ENCODE data around the gene GTF2A1L.

The GTF2A1L gene

DNA sequence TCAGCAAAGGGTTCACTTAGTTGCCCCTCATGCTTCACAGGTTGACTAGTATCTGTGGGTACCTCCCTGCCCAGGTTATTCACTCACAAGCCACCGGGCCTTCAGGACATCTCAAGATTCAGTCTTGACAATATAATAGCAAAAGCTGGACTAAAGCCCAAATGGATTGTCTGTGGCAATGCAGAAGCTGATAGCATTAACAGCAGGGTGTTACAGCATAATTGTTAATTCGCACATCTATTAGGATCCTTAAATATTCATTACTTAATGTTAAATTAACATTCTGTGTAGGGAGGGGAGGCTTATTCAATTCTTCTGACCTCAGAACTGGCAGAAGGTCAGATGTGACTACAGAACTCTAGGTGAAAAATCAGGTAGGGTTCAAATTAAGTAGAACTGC lies 20.2 kb upstream of the GTF2A1L start:
- TF ChIP-seq, protein P1, sequence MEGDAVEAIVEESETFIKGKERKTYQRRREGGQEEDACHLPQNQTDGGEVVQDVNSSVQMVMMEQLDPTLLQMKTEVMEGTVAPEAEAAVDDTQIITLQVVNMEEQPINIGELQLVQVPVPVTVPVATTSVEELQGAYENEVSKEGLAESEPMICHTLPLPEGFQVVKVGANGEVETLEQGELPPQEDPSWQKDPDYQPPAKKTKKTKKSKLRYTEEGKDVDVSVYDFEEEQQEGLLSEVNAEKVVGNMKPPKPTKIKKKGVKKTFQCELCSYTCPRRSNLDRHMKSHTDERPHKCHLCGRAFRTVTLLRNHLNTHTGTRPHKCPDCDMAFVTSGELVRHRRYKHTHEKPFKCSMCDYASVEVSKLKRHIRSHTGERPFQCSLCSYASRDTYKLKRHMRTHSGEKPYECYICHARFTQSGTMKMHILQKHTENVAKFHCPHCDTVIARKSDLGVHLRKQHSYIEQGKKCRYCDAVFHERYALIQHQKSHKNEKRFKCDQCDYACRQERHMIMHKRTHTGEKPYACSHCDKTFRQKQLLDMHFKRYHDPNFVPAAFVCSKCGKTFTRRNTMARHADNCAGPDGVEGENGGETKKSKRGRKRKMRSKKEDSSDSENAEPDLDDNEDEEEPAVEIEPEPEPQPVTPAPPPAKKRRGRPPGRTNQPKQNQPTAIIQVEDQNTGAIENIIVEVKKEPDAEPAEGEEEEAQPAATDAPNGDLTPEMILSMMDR (IDR thresholded peaks at IDR 0.05) = no peak

DNA sequence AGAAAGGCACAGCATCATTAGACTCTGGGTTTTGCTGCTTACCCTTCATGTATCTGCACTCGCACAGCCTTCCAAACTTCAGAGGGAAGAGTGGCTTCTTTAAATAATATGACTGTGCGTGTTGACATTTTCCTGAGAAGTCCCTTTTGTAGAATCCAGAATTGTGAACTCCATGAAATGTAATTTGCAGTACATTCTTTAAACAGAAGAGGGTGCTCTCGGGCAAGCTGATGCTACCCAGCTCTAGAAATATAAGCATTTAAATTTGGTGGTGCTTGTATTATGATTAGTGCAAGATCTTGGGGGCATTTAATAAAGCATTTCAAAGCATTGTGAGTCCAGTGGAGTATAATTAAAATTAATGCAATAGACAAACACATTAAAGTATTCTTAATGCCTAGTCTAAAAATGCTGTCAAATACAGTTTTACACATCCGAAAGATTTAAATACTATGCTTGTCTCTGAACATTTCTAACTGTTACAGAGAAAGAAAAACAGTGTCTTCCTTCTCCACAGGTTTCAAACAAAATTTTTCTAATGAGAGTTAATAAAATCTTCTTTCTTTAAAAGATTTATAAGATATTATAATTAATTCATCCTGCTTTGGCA lies 17.3 kb upstream of the GTF2A1L start:
- TF ChIP-seq, protein P1 (IDR thresholded peaks at IDR 0.05) = peak; percentile 58

DNA sequence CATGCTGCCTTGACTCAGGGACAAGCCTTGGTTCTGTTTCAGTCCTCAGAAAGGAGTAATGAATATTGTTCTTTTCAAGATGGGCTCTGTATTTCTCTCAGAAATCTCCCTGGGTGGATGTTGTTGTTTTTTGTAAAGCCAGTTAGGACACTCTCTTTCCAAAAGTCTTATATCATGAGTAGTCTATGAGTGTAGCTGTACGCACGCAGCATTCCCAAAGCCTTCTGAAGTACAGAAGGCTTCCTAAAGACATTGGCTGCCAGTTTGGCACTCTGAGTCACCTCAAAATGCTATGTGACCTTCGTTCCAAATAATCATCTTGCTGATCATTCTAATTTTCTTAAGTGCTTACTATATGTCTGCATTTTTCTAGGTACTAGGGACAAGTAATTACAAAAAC lies 16.7 kb upstream of the GTF2A1L start:
- TF ChIP-seq, protein P1 (IDR thresholded peaks at IDR 0.05) = no peak

DNA sequence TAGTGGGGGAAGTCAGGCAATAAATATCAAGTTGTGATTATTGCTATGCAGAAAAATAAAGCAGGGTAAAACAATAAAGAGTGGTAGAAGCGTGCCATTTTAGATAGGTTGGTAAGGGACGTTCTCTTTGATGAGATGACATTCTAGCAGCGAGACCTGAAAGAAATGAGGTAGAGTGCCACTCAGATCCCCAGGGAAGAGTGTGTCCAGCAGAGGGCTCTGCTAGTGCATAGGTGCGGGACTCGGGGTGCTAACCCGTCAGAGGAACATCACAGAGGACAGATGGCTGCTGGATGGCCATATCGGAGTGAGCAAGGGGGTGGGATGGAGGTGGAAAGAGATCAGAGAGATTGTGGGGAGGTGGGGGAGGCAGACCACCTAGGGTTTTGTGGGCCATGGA lies 16.3 kb upstream of the GTF2A1L start:
- TF ChIP-seq, protein P1 (IDR thresholded peaks at IDR 0.05) = peak; percentile 38; the same call in 1 of the 2 replicates

DNA sequence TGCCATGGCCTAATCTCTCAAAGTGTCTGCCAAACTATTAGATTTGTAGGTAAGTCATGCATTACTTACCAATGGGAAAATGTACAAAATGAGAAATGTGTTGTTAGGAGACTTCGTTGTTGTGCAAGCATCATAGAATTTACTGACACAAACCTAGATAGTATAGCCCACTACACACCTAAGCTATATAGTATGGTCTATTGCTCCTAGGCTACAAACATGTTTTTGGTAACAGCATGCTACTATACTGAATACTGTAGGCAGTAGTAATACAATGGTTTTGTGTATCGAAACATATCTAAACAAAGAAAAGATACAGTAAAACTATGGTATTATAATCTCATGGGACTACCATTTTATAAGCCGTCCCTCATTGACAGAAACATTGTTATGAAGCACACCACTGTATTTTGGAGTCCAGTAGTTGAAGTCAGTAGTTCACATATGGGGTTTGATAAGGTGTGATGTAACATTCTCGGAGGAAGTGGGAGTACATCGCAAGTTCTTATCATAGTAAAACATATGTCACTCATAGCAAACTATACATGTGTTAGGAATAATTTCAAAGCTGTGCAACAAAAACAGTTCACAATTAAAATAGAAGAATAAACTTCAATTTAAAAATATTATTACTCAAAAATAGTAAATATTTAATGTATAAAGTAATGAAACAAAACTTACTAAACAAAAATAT lies 12.0 kb upstream of the GTF2A1L start:
- TF ChIP-seq, protein P1 (IDR thresholded peaks at IDR 0.05) = no peak

DNA sequence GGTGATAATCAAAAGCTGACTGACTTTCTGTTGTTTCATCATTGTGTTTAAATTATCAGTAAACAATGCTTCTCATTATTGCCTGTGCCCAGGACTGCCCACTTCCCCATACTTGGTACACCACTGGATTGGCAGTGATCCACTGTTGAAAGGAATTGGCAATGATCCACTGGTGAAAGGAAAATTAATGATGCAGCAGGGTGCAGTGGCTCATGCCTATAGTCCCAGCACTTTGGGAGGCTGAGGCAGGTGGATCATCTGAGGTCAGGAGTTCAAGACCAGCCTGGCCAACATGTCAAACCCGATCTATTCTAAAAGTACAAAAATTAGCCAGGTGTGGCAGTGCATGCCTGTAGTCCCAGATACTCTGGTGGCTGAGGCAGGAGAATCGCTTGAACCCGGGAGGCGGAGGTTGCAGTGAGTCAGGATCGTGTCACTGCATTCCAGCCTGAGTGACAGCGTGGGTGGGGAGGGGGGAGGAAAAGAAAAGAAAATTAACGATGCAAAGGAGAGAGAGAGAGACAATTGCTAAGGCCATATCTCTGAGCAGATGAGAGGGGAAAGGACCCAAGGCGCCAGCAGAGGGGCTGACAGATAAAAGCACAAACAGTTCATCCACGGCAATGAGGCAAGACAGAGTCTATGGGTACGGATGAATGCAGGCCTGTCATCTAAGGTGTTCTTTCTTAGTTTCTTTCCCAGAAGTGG lies 10.2 kb upstream of the GTF2A1L start:
- TF ChIP-seq, protein P1 (IDR thresholded peaks at IDR 0.05) = no peak

DNA sequence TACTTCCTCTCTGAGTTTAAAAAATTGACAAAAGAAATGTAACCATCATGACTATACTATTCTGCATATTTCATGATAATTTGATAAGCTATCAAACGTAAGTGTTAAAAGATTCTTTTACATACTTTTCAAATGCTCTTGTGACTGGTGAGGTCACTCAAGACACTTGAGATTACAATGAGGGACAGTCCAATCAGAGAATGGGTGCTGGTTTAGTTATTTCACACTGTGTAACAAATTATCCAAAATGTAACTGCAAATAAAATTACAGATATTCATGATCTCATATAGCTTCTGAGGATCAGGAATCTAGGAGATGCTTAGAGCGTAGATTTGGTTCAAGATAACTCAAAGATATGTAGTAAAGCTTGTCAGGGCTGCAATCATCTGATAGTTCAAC lies 4.4 kb upstream of the GTF2A1L start:
- TF ChIP-seq, protein P1 (IDR thresholded peaks at IDR 0.05) = no peak

Measured in LNCAP (cell line).